ENCODE measurements around the gene TBL1Y.

The TBL1Y gene

GRCh38 chrY:7110086-7110485 lies 199.6 kb downstream of the TBL1Y start:
- Histone ChIP-seq H3K9ac (ENCODE audit: low read depth in 1 of 2, low read length in 2 of 2) (no peak overlapping the region), H3K4me3 (ENCODE audit: low read length in 2 of 2) (no peak overlapping the region), H3K27me3 (ENCODE audit: control insufficient read depth in 2 of 2, insufficient read depth in 2 of 2, low read length in 2 of 2) (no peaks in the 10 kb centered on the region), H3K36me3 (ENCODE audit: control insufficient read depth in 2 of 2, insufficient read depth in 2 of 2, low read length in 2 of 2) (no peaks in the 10 kb centered on the region), H3K4me1 (ENCODE audit: control insufficient read depth in 2 of 2, insufficient read depth in 2 of 2, low read length in 2 of 2) (no peaks in the 10 kb centered on the region), H3K27ac (ENCODE audit: low read depth in 2 of 2, low read length in 2 of 2) (no peak overlapping the region), H3K9me3 (ENCODE audit: control insufficient read depth in 2 of 2, low read length in 2 of 2) (no peaks in the 10 kb centered on the region)

GRCh38 chrY:7115871-7116270 lies 205.4 kb downstream of the TBL1Y start:
- no peak overlapping the region for H3K27ac ChIP-seq (ENCODE audit: low read depth in 2 of 2, low read length in 2 of 2)

GRCh38 chrY:7122202-7122601 lies 211.7 kb downstream of the TBL1Y start:
- H3K36me3 ChIP-seq (ENCODE audit: control insufficient read depth in 2 of 2, insufficient read depth in 2 of 2, low read length in 2 of 2): no peaks in the 10 kb centered on the region
- H3K4me3 ChIP-seq (ENCODE audit: low read length in 2 of 2): no peak overlapping the region
- no peak overlapping the region for H3K27ac ChIP-seq (ENCODE audit: low read depth in 2 of 2, low read length in 2 of 2)
- H3K4me1 ChIP-seq (ENCODE audit: control insufficient read depth in 2 of 2, insufficient read depth in 2 of 2, low read length in 2 of 2): no peaks in the 10 kb centered on the region
- H3K27me3 ChIP-seq (ENCODE audit: control insufficient read depth in 2 of 2, insufficient read depth in 2 of 2, low read length in 2 of 2): no peaks in the 10 kb centered on the region
- no peaks in the 10 kb centered on the region for H3K9me3 ChIP-seq (ENCODE audit: control insufficient read depth in 2 of 2, low read length in 2 of 2)
- no peak overlapping the region for H3K9ac ChIP-seq (ENCODE audit: low read depth in 1 of 2, low read length in 2 of 2)

More at GRCh38 chrY:7115871-7116270, 205.4 kb downstream of the TBL1Y start:
- Histone ChIP-seq H3K9ac (ENCODE audit: low read depth in 1 of 2, low read length in 2 of 2) (no peak overlapping the region), H3K27me3 (ENCODE audit: control insufficient read depth in 2 of 2, insufficient read depth in 2 of 2, low read length in 2 of 2) (no peaks in the 10 kb centered on the region), H3K4me1 (ENCODE audit: control insufficient read depth in 2 of 2, insufficient read depth in 2 of 2, low read length in 2 of 2) (no peaks in the 10 kb centered on the region), H3K36me3 (ENCODE audit: control insufficient read depth in 2 of 2, insufficient read depth in 2 of 2, low read length in 2 of 2) (no peaks in the 10 kb centered on the region), H3K4me3 (ENCODE audit: low read length in 2 of 2) (no peak overlapping the region), H3K9me3 (ENCODE audit: control insufficient read depth in 2 of 2, low read length in 2 of 2) (no peaks in the 10 kb centered on the region)

- Histone ChIP-seq H3K36me3 (ENCODE audit: control insufficient read depth in 2 of 2, insufficient read depth in 2 of 2, low read length in 2 of 2) (no peaks in the 10 kb centered on the region), H3K27ac (ENCODE audit: low read depth in 2 of 2, low read length in 2 of 2) (no peak overlapping the region), H3K4me3 (ENCODE audit: low read length in 2 of 2) (no peak overlapping the region), H3K9me3 (ENCODE audit: control insufficient read depth in 2 of 2, low read length in 2 of 2) (no peaks in the 10 kb centered on the region), H3K4me1 (ENCODE audit: control insufficient read depth in 2 of 2, insufficient read depth in 2 of 2, low read length in 2 of 2) (no peaks in the 10 kb centered on the region), H3K27me3 (ENCODE audit: control insufficient read depth in 2 of 2, insufficient read depth in 2 of 2, low read length in 2 of 2) (no peaks in the 10 kb centered on the region), H3K9ac (ENCODE audit: low read depth in 1 of 2, low read length in 2 of 2) (no peak overlapping the region)
Observed at GRCh38 chrY:7125136-7126056, 214.9 kb downstream of the TBL1Y start.

GRCh38 chrY:7128211-7128610 lies 217.7 kb downstream of the TBL1Y start:
- H3K9ac ChIP-seq (ENCODE audit: low read depth in 1 of 2, low read length in 2 of 2): no peak overlapping the region

More at GRCh38 chrY:7128211-7128610, 217.7 kb downstream of the TBL1Y start:
- Histone ChIP-seq H3K9me3 (ENCODE audit: control insufficient read depth in 2 of 2, low read length in 2 of 2) (no peaks in the 10 kb centered on the region), H3K27ac (ENCODE audit: low read depth in 2 of 2, low read length in 2 of 2) (no peak overlapping the region), H3K36me3 (ENCODE audit: control insufficient read depth in 2 of 2, insufficient read depth in 2 of 2, low read length in 2 of 2) (no peaks in the 10 kb centered on the region), H3K4me1 (ENCODE audit: control insufficient read depth in 2 of 2, insufficient read depth in 2 of 2, low read length in 2 of 2) (no peaks in the 10 kb centered on the region), H3K4me3 (ENCODE audit: low read length in 2 of 2) (no peak overlapping the region), H3K27me3 (ENCODE audit: control insufficient read depth in 2 of 2, insufficient read depth in 2 of 2, low read length in 2 of 2) (no peaks in the 10 kb centered on the region)
